HG03442 (cell line): ENCODE data around the gene RPL36AL.
A peak's percentile ranks its signal among the peaks of the same experiment; 100 is the strongest.
"Not testable (repeated sequence)": the region's sequence is repeated elsewhere in the genome, so short reads cannot be mapped to it uniquely, and the experiment has no call there.

Experiments used
- ATAC-seq: cut with Tn5 transposase; IDR thresholded peaks from one replicate; pipeline ENCODE4 v1.9.1; 2021; ENCODE audit warnings: mild to moderate bottlenecking, moderate library complexity; ENCODE audit not compliant: unreplicated experiment

RPL36AL gene

GRCh38 chr14:49620182-49621113 is at the start of gene RPL36AL, which contains the start of gene MGAT2:
Gene RPL36AL (minus strand): TSS chr14:49620626. CDS start chr14:49619104, 1,522 bp downstream.
Gene MGAT2 (plus strand): TSS chr14:49620799. CDS start chr14:49621269, 470 bp downstream.
- ATAC-seq = peak; percentile 91

- no peak for ATAC-seq
Measured at GRCh38 chr14:49659526-49660455, 39.4 kb upstream of the RPL36AL start.

- not testable (repeated sequence) for ATAC-seq
Measured at GRCh38 chr14:49657500-49657899, 37.1 kb upstream of the RPL36AL start.

- ATAC-seq = no peak
Measured at GRCh38 chr14:49654511-49654910, 34.1 kb upstream of the RPL36AL start.

- ATAC-seq = no peak
Measured at GRCh38 chr14:49653508-49653907, 33.1 kb upstream of the RPL36AL start.

- ATAC-seq = no peak
Measured at GRCh38 chr14:49642163-49642562, 21.7 kb upstream of the RPL36AL start.

- ATAC-seq = no peak
Measured at GRCh38 chr14:49641697-49642129, 21.3 kb upstream of the RPL36AL start.

- ATAC-seq = no peak
Measured at GRCh38 chr14:49640540-49641417, 20.4 kb upstream of the RPL36AL start.

- no peak for ATAC-seq
Measured at GRCh38 chr14:49637534-49638078, 17.2 kb upstream of the RPL36AL start.

DNA sequence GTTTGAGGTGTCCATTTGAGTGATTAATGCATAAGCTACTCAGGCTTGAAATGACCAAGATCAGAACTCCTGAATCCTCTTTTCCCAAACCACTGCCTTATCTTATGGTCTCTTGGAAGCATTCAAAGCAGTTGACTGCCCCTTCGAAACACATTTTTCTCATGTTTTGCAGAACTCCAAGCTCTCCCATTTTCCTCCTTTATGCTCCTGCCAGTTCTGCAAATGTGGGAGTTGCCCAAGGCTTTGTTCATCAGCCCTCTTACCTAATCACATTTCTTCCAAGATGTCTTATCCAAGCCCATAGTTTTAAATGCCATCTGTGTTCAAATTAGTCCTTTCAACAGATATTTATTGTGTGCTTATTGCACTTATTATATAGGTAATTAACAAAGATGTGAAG is 16.4 kb upstream of the RPL36AL start:
- ATAC-seq = no peak

DNA sequence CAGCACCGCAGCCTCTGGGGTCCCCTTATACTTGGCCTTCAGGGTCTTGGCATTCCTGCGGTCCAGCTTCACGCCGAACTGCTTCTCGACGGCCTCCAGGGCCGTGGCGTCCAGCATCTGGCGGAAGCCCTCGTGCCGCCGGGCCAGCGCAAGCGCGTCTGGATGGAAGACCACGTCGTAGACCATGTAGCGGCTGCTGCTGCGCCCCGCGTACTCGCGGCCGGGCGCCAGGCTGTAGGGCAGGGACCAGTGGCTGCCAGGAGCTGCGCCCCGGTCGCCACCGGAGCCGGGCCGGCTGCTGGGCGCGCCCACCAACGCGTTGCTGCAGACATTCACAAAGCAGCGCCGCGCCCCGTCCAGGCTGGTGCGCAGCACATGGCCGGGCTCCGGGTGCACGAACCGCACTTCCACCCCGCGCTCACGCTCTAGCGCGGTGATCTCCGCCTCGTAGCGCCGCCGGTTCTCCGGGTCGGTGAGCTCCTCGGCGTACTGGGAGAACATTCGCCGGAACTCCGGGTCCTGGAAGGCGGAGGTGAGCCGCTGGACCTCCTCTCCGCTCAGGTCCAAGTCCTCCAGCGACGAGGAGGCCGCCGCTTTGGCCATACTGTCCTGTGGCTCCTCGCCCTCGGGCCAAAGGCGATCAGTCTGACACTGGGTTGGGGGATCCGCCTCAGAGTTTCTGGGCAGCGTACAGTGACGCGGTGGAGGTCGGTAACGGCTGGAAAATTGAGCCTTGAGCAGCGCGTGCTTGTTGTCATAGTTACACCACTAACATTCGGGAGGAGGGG is 14.3 kb upstream of the RPL36AL start, which contains the start of gene DNAAF2:
Gene DNAAF2, minus strand, starts transcription at position 698 of the 788 bp plus-strand sequence. Its CDS starts 95 bp downstream, at position 603.
- ATAC-seq = peak; percentile 23

DNA sequence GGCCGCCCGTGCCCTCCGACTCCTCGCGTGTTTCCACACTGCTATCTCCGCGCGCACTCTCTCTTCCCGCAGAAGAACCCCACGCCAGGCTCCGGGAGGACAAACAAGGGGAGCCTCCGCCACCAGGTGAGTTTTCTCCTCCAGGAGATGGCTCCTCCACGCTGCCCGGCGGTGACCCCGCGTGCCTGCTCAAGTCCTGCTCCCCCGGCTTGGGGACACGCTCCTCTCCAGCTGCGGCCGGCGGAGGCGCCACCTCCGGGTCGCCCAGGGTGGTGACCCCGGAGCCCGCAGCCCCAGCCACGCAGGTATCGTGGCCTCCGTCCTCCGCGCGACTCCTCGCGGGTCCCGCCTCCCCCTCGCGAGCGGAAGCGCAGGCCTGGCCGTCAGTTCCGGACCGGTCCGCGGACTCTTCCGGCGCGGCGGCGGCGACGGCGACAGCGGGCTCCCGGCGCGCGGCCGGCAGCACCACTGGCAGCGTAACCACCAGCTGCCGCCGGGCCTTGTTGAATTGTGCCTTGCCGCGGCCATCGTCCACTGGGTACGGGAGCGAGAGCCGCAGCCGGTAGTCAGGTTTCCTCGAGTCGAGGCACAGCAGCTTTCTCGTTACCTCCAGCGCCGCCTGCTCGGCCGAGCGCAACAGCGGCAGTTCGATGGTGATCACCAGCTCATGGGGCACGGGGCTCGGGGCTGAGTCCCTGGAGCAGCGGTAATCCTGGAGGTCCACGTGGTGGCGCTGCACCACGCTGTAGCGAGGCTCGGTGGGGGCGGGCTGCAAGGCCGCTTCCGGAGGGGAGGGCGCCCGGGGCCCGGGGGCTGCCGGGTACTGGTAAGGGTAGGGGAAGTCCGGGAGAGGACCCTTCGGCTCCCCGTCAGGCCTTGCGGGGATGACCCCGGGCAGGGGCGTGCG is 13.5 kb upstream of the RPL36AL start:
- peak; percentile 75 for ATAC-seq

DNA sequence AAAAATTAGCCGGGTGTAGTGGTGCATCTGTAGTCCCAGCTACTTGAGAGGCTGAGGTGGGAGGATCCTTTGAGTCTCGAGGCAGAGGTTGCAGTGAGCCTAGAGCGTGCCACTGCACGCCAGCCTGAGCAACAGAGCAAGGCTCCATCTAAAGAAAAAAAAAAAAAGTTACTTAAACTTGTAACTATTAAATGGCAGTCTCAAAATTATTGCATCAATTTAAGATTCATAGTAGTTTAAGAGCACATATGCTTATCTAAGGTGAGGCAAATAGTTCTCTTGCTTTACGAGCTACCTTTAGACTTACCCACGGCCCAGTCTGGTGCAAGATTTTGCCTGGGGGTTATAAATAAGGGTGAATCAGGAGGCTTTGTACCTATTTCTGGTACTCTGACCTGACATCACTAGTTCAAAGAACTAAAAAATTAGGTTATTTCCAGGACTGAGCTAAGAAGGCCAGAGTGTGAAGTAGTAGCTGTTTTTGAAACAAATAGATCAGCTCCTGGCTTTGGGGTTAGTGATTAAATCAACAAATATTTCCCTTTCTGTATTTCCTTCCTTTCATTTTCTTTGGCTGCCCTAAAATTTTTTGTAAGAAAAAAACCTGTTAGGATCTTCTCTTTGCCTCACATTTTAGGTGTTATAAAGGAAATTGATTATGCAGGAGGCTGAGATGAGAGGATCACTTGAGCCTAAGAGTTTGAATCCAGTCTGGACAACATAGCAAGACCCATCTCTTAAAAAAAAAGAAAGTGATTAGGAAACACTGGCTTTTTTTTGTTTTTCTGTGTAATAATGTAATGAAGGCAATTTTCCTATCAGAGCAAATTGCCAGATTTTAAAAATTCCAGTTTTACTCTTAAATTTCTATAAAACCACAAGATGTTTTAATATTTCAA is 3.8 kb upstream of the RPL36AL start:
- ATAC-seq = no peak

DNA sequence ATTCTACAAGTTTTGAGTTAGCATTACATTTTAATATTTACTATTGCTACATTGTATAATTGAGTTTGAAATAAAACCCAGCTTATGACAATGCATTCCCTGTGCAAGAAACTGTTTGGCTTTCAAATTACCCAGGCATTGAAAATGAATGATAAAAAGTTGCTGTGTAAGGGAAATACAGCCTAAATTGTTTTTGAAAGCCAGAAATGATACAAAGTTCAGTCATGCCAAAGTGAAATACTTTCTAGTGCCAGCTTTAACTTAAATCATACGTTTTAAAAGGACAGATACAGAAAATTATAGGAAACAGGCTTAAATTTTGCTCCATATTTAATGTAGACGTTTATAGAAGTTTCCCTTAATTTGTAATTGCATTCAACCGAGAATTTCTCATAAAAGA is 3.0 kb upstream of the RPL36AL start:
- ATAC-seq = no peak

GRCh38 chr14:49622022-49622607 is 1.7 kb upstream of the RPL36AL start:
- ATAC-seq = no peak

DNA sequence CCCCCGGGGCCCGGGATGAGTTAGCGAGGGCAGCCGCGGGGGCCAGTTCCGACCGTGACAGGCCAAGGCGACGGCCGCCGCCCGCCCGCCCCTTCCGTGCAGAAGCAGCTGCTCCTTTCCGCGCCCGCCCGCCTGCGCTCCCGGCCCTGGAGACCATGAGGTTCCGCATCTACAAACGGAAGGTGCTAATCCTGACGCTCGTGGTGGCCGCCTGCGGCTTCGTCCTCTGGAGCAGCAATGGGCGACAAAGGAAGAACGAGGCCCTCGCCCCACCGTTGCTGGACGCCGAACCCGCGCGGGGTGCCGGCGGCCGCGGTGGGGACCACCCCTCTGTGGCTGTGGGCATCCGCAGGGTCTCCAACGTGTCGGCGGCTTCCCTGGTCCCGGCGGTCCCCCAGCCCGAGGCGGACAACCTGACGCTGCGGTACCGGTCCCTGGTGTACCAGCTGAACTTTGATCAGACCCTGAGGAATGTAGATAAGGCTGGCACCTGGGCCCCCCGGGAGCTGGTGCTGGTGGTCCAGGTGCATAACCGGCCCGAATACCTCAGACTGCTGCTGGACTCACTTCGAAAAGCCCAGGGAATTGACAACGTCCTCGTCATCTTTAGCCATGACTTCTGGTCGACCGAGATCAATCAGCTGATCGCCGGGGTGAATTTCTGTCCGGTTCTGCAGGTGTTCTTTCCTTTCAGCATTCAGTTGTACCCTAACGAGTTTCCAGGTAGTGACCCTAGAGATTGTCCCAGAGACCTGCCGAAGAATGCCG is 872 bp upstream of the RPL36AL start:
- ATAC-seq = peak; percentile 22
